Measurements from ENCODE around the gene UXS1. TPM values are rescaled to one million over a fixed set of nuclear protein-coding genes. Genes with fewer than 3 reads are reported as not detected.

The UXS1 gene
- total and polyA plus RNA-seq, 2 donors from 2014 or later = 56.6 to 74.4 TPM

- H3K4me3 ChIP-seq (ENCODE audit: low read length in 3 of 3) = no peak overlapping the region
- no peak overlapping the region for H3K9ac ChIP-seq (ENCODE audit: low read length in 3 of 3)
- no peaks in the 10 kb centered on the region for H3K27me3 ChIP-seq (ENCODE audit: control insufficient read depth, insufficient read depth, low read length)
- FAIRE-seq (no peak), DNase-seq (no peak)
- intact Hi-C loops (cut with DNase I) = no loop called here
- no peak overlapping the region for H3K27ac ChIP-seq (ENCODE audit: low read depth in 2 of 2, low read length in 2 of 2)
- no peaks in the 10 kb centered on the region for H3K36me3 ChIP-seq (ENCODE audit: control insufficient read depth in 2 of 3, insufficient read depth in 3 of 3, low read length in 3 of 3)
- no peaks in the 10 kb centered on the region for H3K9me3 ChIP-seq (ENCODE audit: control insufficient read depth in 2 of 3, insufficient read depth in 1 of 3, low read length in 3 of 3)
- TF ChIP-seq CTCF (IDR thresholded peaks at IDR 0.05; ENCODE audit: borderline replicate concordance, extremely low read depth, insufficient read depth) = no peak
- H3K4me1 ChIP-seq (ENCODE audit: control insufficient read depth in 2 of 3, insufficient read depth in 2 of 3, low read depth in 1 of 3, low read length in 3 of 3) = no peaks in the 10 kb centered on the region
Measured at GRCh38 chr2:106076941-106077340, 117.2 kb downstream of the UXS1 start.

GRCh38 chr2:106075048-106075447, 119.1 kb downstream of the UXS1 start:
- intact Hi-C loops (cut with DNase I) = no loop called here
- Histone ChIP-seq H3K27ac (ENCODE audit: low read depth in 2 of 2, low read length in 2 of 2) (no peak overlapping the region), H3K4me1 (ENCODE audit: control insufficient read depth in 2 of 3, insufficient read depth in 2 of 3, low read depth in 1 of 3, low read length in 3 of 3) (no peaks in the 10 kb centered on the region), H3K9me3 (ENCODE audit: control insufficient read depth in 2 of 3, insufficient read depth in 1 of 3, low read length in 3 of 3) (no peaks in the 10 kb centered on the region), H3K4me3 (ENCODE audit: low read length in 3 of 3) (no peak overlapping the region), H3K27me3 (ENCODE audit: control insufficient read depth, insufficient read depth, low read length) (no peaks in the 10 kb centered on the region), H3K9ac (ENCODE audit: low read length in 3 of 3) (no peak overlapping the region), H3K36me3 (ENCODE audit: control insufficient read depth in 2 of 3, insufficient read depth in 3 of 3, low read length in 3 of 3) (no peaks in the 10 kb centered on the region)
- no peak for DNase-seq
- no peak for FAIRE-seq
- TF ChIP-seq CTCF (IDR thresholded peaks at IDR 0.05; ENCODE audit: borderline replicate concordance, extremely low read depth, insufficient read depth) = no peak

GRCh38 chr2:106073678-106074406, 120.3 kb downstream of the UXS1 start:
- Histone ChIP-seq H3K36me3 (ENCODE audit: control insufficient read depth in 2 of 3, insufficient read depth in 3 of 3, low read length in 3 of 3) (no peaks in the 10 kb centered on the region), H3K4me1 (ENCODE audit: control insufficient read depth in 2 of 3, insufficient read depth in 2 of 3, low read depth in 1 of 3, low read length in 3 of 3) (no peaks in the 10 kb centered on the region), H3K9me3 (ENCODE audit: control insufficient read depth in 2 of 3, insufficient read depth in 1 of 3, low read length in 3 of 3) (no peaks in the 10 kb centered on the region), H3K4me3 (ENCODE audit: low read length in 3 of 3) (no peak overlapping the region), H3K9ac (ENCODE audit: low read length in 3 of 3) (no peak overlapping the region), H3K27me3 (ENCODE audit: control insufficient read depth, insufficient read depth, low read length) (no peaks in the 10 kb centered on the region), H3K27ac (ENCODE audit: low read depth in 2 of 2, low read length in 2 of 2) (no peak overlapping the region)
- TF ChIP-seq CTCF (IDR thresholded peaks at IDR 0.05; ENCODE audit: borderline replicate concordance, extremely low read depth, insufficient read depth) = no peak
- FAIRE-seq = no peak
- intact Hi-C loops (cut with DNase I) = no loop called here
- DNase-seq = no peak

GRCh38 chr2:106070181-106070580, 123.9 kb downstream of the UXS1 start:
- peaks cover 0 to 8% (median 4%) of the 10 kb centered on the region in 3 donors for H3K4me1 ChIP-seq (ENCODE audit: control insufficient read depth in 2 of 3, insufficient read depth in 2 of 3, low read depth in 1 of 3, low read length in 3 of 3)
- no peak for FAIRE-seq
- no peak for DNase-seq
- intact Hi-C loops (cut with DNase I) = no loop called here
- no peaks in the 10 kb centered on the region for H3K9me3 ChIP-seq (ENCODE audit: control insufficient read depth in 2 of 3, insufficient read depth in 1 of 3, low read length in 3 of 3)
- TF ChIP-seq CTCF (IDR thresholded peaks at IDR 0.05; ENCODE audit: borderline replicate concordance, extremely low read depth, insufficient read depth) = no peak
- H3K36me3 ChIP-seq (ENCODE audit: control insufficient read depth in 2 of 3, insufficient read depth in 3 of 3, low read length in 3 of 3) = no peaks in the 10 kb centered on the region
- no peak overlapping the region for H3K9ac ChIP-seq (ENCODE audit: low read length in 3 of 3)
- no peak overlapping the region for H3K4me3 ChIP-seq (ENCODE audit: low read length in 3 of 3)
- H3K27ac ChIP-seq (ENCODE audit: low read depth in 2 of 2, low read length in 2 of 2) = no peak overlapping the region
- H3K27me3 ChIP-seq (ENCODE audit: control insufficient read depth, insufficient read depth, low read length) = no peaks in the 10 kb centered on the region
